ENCODE measurements around the gene ABHD16A. TPM values are rescaled to one million over a fixed set of nuclear protein-coding genes. Genes with fewer than 3 reads are reported as not detected.
A peak's percentile ranks its signal among the peaks of the same experiment; 100 is the strongest.

Gene ABHD16A
- total RNA-seq, 1 donor from 2014 or later: 21.3 TPM

DNA sequence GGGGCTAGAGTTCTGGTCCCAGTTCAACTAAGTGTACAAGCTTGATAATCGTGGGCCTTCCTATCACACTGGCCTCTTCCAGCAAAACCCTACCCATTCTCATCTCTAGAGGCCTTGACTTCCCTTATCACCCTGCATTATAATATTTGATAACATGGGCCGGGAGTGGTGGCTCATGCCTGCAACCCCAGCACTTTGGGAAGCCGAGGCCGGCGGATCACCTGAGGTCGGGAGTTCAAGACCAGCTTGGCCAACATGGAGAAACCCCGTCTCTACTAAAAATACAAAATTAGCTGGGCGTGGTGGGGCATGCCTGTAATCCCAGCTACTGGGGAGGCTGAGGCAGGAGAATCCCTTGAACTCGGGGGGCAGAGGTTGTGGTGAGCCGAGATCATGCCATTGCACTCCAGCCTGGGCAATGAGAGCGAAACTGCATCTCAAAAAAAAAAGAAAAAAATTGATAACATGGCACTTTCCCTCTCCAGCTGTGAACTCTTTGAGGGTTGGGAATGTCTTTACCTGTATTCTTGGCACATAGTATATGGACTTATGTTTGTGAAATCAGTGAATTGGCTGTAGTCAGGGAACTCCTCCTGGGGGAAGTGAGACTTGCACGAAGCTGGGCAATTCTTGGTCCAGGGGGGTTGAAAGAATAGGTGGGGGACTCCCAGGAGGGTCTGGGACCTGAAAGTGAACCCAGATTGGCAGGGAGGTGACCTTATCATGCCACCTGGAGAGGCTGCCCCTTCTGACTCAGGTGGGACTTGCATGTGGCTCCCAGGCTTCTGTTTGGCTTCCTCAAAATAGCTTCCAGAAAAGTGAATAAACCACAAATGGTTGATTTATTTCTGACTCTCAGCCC lies 41.6 kb downstream of the ABHD16A start:
- no peak overlapping the region for H3K27ac ChIP-seq
- peaks cover 64% of the 10 kb centered on the region for H3K4me1 Mint-ChIP-seq
- H3K9me3 Mint-ChIP-seq: no peaks in the 10 kb centered on the region

DNA sequence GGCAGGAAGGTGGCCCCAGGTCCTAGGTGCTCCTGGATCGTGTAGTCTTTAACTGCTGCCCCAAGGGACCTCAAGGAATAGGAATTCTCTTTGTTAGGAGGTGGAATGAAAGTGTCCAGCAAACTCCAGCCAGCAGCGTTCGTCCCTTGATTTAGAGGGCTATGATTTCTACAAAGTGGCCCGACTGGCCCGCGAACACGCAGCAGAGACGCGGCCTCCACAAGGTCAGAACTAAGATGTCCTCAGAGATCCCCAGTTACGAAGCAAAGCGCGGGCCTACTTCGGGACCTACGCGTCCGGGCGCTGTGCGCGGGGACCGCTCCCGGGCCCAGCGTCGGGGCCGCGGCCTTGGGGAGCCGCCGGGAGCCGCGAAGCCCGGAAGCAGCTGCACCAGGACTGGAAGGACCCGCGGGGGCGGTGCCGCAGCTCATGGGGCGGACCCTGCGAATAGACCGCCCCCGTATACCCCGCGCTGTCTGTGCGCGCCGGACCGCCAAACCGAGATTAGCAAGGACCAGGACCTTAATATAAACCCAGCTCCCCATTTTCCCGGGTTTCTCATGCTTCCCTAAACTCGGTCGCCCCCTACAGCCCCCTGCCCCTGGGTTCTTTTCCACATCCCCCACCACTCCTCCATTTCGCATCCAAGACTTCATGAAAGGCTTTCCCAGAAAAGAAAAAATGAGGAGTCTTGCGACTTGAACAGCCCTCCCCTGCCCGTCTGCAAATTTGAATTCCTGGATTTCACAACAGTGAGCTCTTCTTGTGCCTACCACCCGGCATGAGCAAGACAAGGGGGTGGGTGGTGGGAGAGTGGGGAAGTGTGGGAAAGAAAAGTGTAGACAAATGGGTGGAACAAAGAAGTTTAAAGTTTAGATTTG lies 42.5 kb downstream of the ABHD16A start, which contains the start of gene C6orf47:
TSS of gene C6orf47 (minus strand) at position 398 of the 881 bp plus-strand sequence. CDS start 831 bp downstream, outside the sequence.
- H3K4me1 Mint-ChIP-seq: peaks cover 61% of the 10 kb centered on the region
- Histone ChIP-seq H3K27me3 (no peaks in the 10 kb centered on the region), H3K79me2 (ENCODE audit: low read depth) (peaks cover 55% of the 10 kb centered on the region), H3K9ac (peak within 1 kb of the TSS; percentile 80), H3K9me3 (ENCODE audit: low read depth) (no peaks in the 10 kb centered on the region), H4K20me1 (ENCODE audit: low read depth) (peaks cover 10% of the 10 kb centered on the region), H3K4me3 (peak within 1 kb of the TSS; percentile 73), H3K27ac (peak within 1 kb of the TSS; percentile 15), H3K4me1 (peaks cover 31% of the 10 kb centered on the region), H3K36me3 (no peaks in the 10 kb centered on the region), H3K4me2 (peak within 1 kb of the TSS; percentile 97), H2AFZ (replicated peaks) (peak within 1 kb of the TSS; percentile 1), H3F3A (ENCODE audit: low read depth) (peaks cover 37% of the 10 kb centered on the region)
- H3K4me3 Mint-ChIP-seq: peak within 1 kb of the TSS; percentile 92
- peak; percentile 94 for DNase-seq (ENCODE audit: low spot score)
- H3K9me3 Mint-ChIP-seq: no peaks in the 10 kb centered on the region
- peaks cover 6% of the 10 kb centered on the region for H3K27me3 Mint-ChIP-seq (ENCODE audit: insufficient read depth, low read depth)
- H3K36me3 Mint-ChIP-seq: peaks cover 29% of the 10 kb centered on the region
- TF ChIP-seq EZH2 (IDR thresholded peaks at IDR 0.05) (no peak), EZH2phosphoT487 (IDR thresholded peaks at IDR 0.05) (no peak)
- TF ChIP-seq, protein P1, sequence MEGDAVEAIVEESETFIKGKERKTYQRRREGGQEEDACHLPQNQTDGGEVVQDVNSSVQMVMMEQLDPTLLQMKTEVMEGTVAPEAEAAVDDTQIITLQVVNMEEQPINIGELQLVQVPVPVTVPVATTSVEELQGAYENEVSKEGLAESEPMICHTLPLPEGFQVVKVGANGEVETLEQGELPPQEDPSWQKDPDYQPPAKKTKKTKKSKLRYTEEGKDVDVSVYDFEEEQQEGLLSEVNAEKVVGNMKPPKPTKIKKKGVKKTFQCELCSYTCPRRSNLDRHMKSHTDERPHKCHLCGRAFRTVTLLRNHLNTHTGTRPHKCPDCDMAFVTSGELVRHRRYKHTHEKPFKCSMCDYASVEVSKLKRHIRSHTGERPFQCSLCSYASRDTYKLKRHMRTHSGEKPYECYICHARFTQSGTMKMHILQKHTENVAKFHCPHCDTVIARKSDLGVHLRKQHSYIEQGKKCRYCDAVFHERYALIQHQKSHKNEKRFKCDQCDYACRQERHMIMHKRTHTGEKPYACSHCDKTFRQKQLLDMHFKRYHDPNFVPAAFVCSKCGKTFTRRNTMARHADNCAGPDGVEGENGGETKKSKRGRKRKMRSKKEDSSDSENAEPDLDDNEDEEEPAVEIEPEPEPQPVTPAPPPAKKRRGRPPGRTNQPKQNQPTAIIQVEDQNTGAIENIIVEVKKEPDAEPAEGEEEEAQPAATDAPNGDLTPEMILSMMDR (IDR thresholded peaks at IDR 0.05): no peak
- H3K27ac Mint-ChIP-seq: peak within 1 kb of the TSS; percentile 88

More for the DNA sequence above, 41.6 kb downstream of the ABHD16A start:
- Histone ChIP-seq H2AFZ (replicated peaks) (no peak overlapping the region), H3K4me2 (peak overlapping the region; percentile 97), H3K4me1 (peaks cover 31% of the 10 kb centered on the region), H3K4me3 (peak overlapping the region; percentile 73), H3K36me3 (no peaks in the 10 kb centered on the region), H3F3A (ENCODE audit: low read depth) (peaks cover 38% of the 10 kb centered on the region), H3K9me3 (ENCODE audit: low read depth) (no peaks in the 10 kb centered on the region), H3K9ac (no peak overlapping the region), H3K27me3 (no peaks in the 10 kb centered on the region), H4K20me1 (ENCODE audit: low read depth) (peaks cover 10% of the 10 kb centered on the region), H3K79me2 (ENCODE audit: low read depth) (peaks cover 61% of the 10 kb centered on the region)
- H3K27me3 Mint-ChIP-seq (ENCODE audit: insufficient read depth, low read depth): peaks cover 6% of the 10 kb centered on the region
- DNase-seq (ENCODE audit: low spot score): no peak
- TF ChIP-seq, protein P1 (IDR thresholded peaks at IDR 0.05): no peak
- TF ChIP-seq EZH2phosphoT487 (IDR thresholded peaks at IDR 0.05): no peak
- TF ChIP-seq EZH2 (IDR thresholded peaks at IDR 0.05): no peak
- H3K27ac Mint-ChIP-seq: peak overlapping the region; percentile 80
- H3K36me3 Mint-ChIP-seq: peaks cover 24% of the 10 kb centered on the region
- peak overlapping the region; percentile 92 for H3K4me3 Mint-ChIP-seq

DNA sequence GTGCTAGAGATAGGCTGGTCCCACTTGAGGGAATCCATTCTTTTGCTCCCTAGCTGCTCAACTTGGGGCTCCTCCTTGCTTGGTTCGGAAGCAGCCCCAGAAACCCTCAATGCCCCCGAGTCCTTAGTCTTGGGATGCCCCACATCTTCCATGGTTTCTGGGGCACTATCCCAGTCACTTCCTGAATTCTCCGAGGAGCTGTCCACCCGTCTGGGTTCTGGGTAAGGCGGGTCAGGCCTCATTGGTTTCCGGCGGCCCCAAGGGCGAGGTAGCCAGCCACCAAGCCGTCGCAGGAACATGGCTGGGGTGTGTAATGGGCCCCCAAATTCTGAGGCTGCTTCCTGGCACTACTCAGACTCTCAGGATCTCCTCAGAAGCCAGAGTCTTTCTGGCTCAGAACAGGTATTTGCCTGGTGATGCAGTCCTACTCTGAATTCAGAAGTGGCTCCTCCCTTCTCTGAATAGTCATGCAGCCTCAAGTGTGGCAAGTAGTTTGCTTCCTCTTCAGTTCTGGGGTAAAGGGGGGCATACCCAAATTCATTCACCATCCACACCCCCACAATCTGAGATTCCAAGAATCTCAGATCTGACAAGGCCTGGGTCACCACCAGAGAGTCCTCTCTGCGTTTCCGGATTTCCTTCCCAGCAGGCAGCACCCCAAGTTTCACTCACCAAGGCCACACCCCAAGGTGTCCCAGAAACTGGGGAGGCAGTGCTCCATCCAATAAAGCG lies 43.3 kb downstream of the ABHD16A start:
- Histone ChIP-seq H3K79me2 (ENCODE audit: low read depth) (peaks cover 55% of the 10 kb centered on the region), H3K36me3 (no peaks in the 10 kb centered on the region), H3F3A (ENCODE audit: low read depth) (peaks cover 29% of the 10 kb centered on the region), H3K4me1 (peaks cover 31% of the 10 kb centered on the region), H3K9me3 (ENCODE audit: low read depth) (no peaks in the 10 kb centered on the region), H3K27me3 (no peaks in the 10 kb centered on the region), H4K20me1 (ENCODE audit: low read depth) (peaks cover 10% of the 10 kb centered on the region), H3K4me3 (peak overlapping the region; percentile 73), H3K4me2 (peak overlapping the region; percentile 97), H2AFZ (replicated peaks) (no peak overlapping the region), H3K9ac (peak overlapping the region; percentile 80), H3K27ac (peak overlapping the region; percentile 15)
- H3K36me3 Mint-ChIP-seq: peaks cover 29% of the 10 kb centered on the region
- TF ChIP-seq EZH2 (IDR thresholded peaks at IDR 0.05): no peak
- TF ChIP-seq, protein P1 (IDR thresholded peaks at IDR 0.05): no peak
- no peak for TF ChIP-seq EZH2phosphoT487 (IDR thresholded peaks at IDR 0.05)
- peak overlapping the region; percentile 92 for H3K4me3 Mint-ChIP-seq
- peaks cover 6% of the 10 kb centered on the region for H3K27me3 Mint-ChIP-seq (ENCODE audit: insufficient read depth, low read depth)
- peak overlapping the region; percentile 88 for H3K27ac Mint-ChIP-seq
- peak; percentile 37 for DNase-seq (ENCODE audit: low spot score)
- H3K9me3 Mint-ChIP-seq: no peaks in the 10 kb centered on the region
- peaks cover 61% of the 10 kb centered on the region for H3K4me1 Mint-ChIP-seq

Data from neural progenitor cell (in vitro differentiated cells).